DMS53 (cell line): ENCODE measurements around the gene CDC27.

Source experiments
- DNase-seq: peaks from one replicate; lab custom pipeline; 2025; lab: John Stamatoyannopoulos, UW

CDC27 gene

DNA sequence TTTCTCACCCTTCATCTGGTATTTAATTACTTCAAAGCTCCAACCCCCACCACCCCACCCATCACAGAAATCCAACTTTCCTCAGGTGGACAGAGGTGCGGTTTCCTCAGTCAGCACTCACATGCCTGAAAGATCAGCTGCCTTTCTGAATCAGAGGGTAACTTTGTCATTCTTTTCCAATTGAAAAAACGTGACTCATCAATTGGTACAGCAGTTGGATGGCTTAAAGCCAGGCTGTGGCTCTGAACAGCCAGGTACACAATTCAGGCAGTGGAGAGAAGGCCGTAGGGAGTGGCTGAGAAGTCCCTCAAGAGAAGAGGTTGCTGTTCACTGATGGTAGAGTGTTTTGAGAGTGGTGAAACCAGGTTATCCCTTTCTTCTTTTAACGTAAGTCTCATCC, 118.8 kb downstream of the CDC27 start:
- DNase-seq = peak; percentile 79
